HepG2 (cell line): ENCODE data around the gene RSBN1L. TPM values are rescaled to one million over a fixed set of nuclear protein-coding genes. Genes with fewer than 3 reads are reported as not detected.

Experiments used
- ARHGAP35 ChIP-seq: sonication (generic); formaldehyde crosslinking; IDR thresholded peaks from 2 replicates; pipeline ENCODE4 v1.9.0; 2022; ENCODE audit warnings: mild to moderate bottlenecking, inconsistent platforms, moderate library complexity, missing genetic modification reagents, borderline replicate concordance
- ATF7 ChIP-seq, 2 experiments: fragments of 450-650 bp in 1 of 2; sonication (generic) in 1 of 2; formaldehyde crosslinking in 1 of 2; IDR thresholded peaks; 2 replicates each; pipeline versions ENCODE4 v1.4.0 to v1.6.1; 2016 to 2020; ENCODE audit warnings: antibody characterized with exemption in 1 of 2, mild to moderate bottlenecking in 1 of 2, missing genetic modification reagents in 1 of 2
- ATRX ChIP-seq: sonication (generic); formaldehyde crosslinking; IDR thresholded peaks from 2 replicates; pipeline ENCODE4 v1.4.0; 2020; ENCODE audit warnings: missing genetic modification reagents, borderline replicate concordance
- FOXJ3 ChIP-seq: sonication (generic); formaldehyde crosslinking; IDR thresholded peaks from 2 replicates; pipeline ENCODE4 v1.4.0; 2020; ENCODE audit warnings: missing genetic modification reagents, mild to moderate bottlenecking, borderline replicate concordance
- FOXP1 ChIP-seq, 2 experiments: fragments of 450-650 bp in 1 of 2; IDR thresholded peaks; 2 replicates each; pipeline ENCODE4 v1.6.1; 2017 to 2018; ENCODE audit warnings: antibody characterized with exemption in 1 of 2
- KLF16 ChIP-seq, 2 experiments: sonication (generic) in 1 of 2; formaldehyde crosslinking in 1 of 2; IDR thresholded peaks; 2 replicates each; pipeline versions ENCODE4 v1.6.1 to v1.8.0; 2016 to 2023; ENCODE audit warnings: missing genetic modification reagents in 2 of 2, missing compliant biosample characterization in 1 of 2
- MBNL3 ChIP-seq: fragments of 250-450 bp; sonication (Bioruptor Pico); conservative IDR thresholded peaks from 2 replicates; pipeline ENCODE4 v1.8.0; 2022; ENCODE audit warnings: mild to moderate bottlenecking, inconsistent platforms
- NONO ChIP-seq, 2 experiments: fragments of 450-650 bp in 1 of 2; sonication (generic) in 1 of 2; formaldehyde crosslinking in 1 of 2; IDR thresholded peaks in 1 of 2; conservative IDR thresholded peaks in 1 of 2; 2 replicates each; pipeline versions ENCODE4 v1.6.1 to v1.8.0; 2017 to 2022; ENCODE audit warnings: mild to moderate bottlenecking in 1 of 2, missing genetic modification reagents in 1 of 2, moderate library complexity in 1 of 2
- POLR2AphosphoS5 ChIP-seq: IDR thresholded peaks from 2 replicates; pipeline ENCODE4 v1.6.1; 2012; ENCODE audit warnings: low read depth, low read length
- SUZ12 ChIP-seq: fragments of 150-350 bp; IDR thresholded peaks from 2 replicates; pipeline ENCODE4 v1.6.1; 2014; ENCODE audit warnings: low read depth, low read length
- ZNF549 ChIP-seq: sonication (generic); formaldehyde crosslinking; IDR thresholded peaks from 2 replicates; pipeline ENCODE4 v1.5.0; 2020; ENCODE audit warnings: missing genetic modification reagents
- ZNF644 ChIP-seq: IDR thresholded peaks from 2 replicates; pipeline ENCODE4 v1.6.1; 2016; ENCODE audit warnings: low read depth
- ZNF790 ChIP-seq: sonication (generic); formaldehyde crosslinking; IDR thresholded peaks from 2 replicates; pipeline ENCODE4 v1.8.0; 2022; ENCODE audit warnings: missing genetic modification reagents, mild to moderate bottlenecking, borderline replicate concordance
- ZSCAN31 ChIP-seq: sonication (generic); formaldehyde crosslinking; IDR thresholded peaks from 2 replicates; pipeline ENCODE4 v1.5.0; 2020; ENCODE audit warnings: low read depth, mild to moderate bottlenecking, missing genetic modification reagents
- polyA plus RNA-seq, 8 experiments: library from polyadenylated mRNA; depleted of rRNA in 3 of 8; stranded (reverse) in 7 of 8; unstranded in 1 of 8; fragments of >200 nt; fragmentation: Illumina TruSeq in 4 of 8; extraction: Trizol in 4 of 8; gene quantifications; 2 replicates each; pipeline versions ENCODE4 v1.2.1 to v1.2.3, GENCODE V29; 2011 to 2016; ENCODE audit warnings: low read depth in 4 of 8, missing spikeins in 1 of 8, mixed read lengths in 1 of 8; ENCODE audit not compliant: insufficient read depth in 1 of 8
- total RNA-seq, 5 experiments: library from RNA; depleted of rRNA; stranded (reverse); fragments of >200 nt; fragmentation: Illumina TruSeq; extraction: Trizol; gene quantifications; 2 replicates each; pipeline ENCODE4 v1.2.3, GENCODE V29; 2016; ENCODE audit warnings: low read depth in 1 of 5
- TF ChIP-seq, protein P1 (sequence below): sonication (generic); formaldehyde crosslinking; IDR thresholded peaks from 2 replicates; pipeline ENCODE4 v1.4.0; 2020; ENCODE audit warnings: mild to moderate bottlenecking, missing genetic modification reagents
- TF ChIP-seq, protein P2 (sequence below): sonication (generic); formaldehyde crosslinking; IDR thresholded peaks from 2 replicates; pipeline ENCODE4 v1.5.1; 2020; ENCODE audit warnings: missing genetic modification reagents, mild to moderate bottlenecking, borderline replicate concordance
- TF ChIP-seq, protein P3 (sequence below): sonication (generic); formaldehyde crosslinking; IDR thresholded peaks from 2 replicates; pipeline ENCODE4 v1.5.0; 2020; ENCODE audit warnings: mild to moderate bottlenecking, missing genetic modification reagents, borderline replicate concordance
- TF ChIP-seq, protein P4 (sequence below): sonication (generic); formaldehyde crosslinking; conservative IDR thresholded peaks from 2 replicates; pipeline ENCODE4 v1.4.0; 2020; ENCODE audit warnings: missing genetic modification reagents
- TF ChIP-seq, protein P5 (sequence below): sonication (generic); formaldehyde crosslinking; IDR thresholded peaks from 2 replicates; pipeline ENCODE4 v1.5.0; 2020; ENCODE audit warnings: mild to moderate bottlenecking, missing genetic modification reagents, borderline replicate concordance

RSBN1L gene
- total and polyA plus RNA-seq, 2 of the 13 experiments (the other 11 are each of a cell fraction or from before 2014, with no cell fraction given), result 7.7 to 21.3 TPM

DNA sequence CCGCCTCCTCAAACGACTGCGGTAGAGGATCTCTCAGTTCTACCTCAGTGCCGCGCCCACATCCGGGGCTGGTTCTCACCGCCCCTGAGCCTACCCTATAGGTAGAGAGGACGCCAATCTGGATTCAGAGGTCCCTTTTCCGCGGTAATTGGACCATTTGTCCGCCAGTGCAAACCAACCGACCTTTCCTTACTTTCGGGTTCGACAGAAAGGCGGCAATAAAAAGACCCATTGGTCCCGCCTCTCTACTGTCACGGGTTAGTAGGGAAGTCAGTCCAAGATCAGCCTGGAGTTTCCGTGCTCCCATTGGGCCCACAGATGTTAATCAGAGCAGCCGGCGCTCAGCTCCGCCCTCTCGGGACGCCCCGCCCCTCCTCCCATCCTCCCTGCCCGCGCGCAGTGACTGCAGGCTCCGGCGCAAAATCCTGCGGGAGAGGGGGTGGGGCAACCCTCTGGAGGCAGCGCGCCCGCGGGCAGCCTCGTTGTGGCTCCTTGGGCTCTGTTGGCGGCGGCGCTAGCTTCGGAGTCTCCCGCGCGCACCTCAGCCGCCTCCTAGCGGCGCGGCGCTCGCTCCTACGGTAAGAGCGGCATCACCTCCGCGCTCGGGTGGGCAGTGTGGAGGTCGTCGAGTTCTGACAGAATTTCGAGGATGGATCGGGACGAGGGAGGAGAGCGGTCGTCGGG lies 102.3 kb downstream of the RSBN1L start, which contains the start of the genes PHTF2 and TMEM60 (continued):
- TF ChIP-seq ZNF790 (CRISPR knock-in tag) (no peak), ATF7 (IDR thresholded peaks at IDR 0.05) (no peak), ATF7 (CRISPR knock-in tag; IDR thresholded peaks at IDR 0.05) (0 out of 2 replicates have a peak, but pooled peaks have one; percentile 34), FOXJ3 (CRISPR knock-in tag) (no peak), ZNF549 (CRISPR knock-in tag) (no peak), POLR2AphosphoS5 (peak; percentile 41; the same call in 1 of the 2 replicates), ATRX (no peak), SUZ12 (no peak), ZNF644 (CRISPR knock-in tag) (no peak), MBNL3 (no peak), NONO (IDR thresholded peaks at IDR 0.05) (no peak), NONO (CRISPR knock-in tag; conservative IDR thresholded peaks at IDR 0.05) (peak; percentile 74), KLF16 (CRISPR knock-in tag; IDR thresholded peaks at IDR 0.05) (peak in 1 of 2 experiments; percentile 56; a peak in 1 of 4 replicates), ZSCAN31 (CRISPR knock-in tag) (peak; percentile 68), ARHGAP35 (CRISPR knock-in tag) (0 out of 2 replicates have a peak, but pooled peaks have one; percentile 59), FOXP1 (IDR thresholded peaks at IDR 0.05) (no peak), FOXP1 (CRISPR knock-in tag; IDR thresholded peaks at IDR 0.05) (no peak)
- TF ChIP-seq, protein P1, sequence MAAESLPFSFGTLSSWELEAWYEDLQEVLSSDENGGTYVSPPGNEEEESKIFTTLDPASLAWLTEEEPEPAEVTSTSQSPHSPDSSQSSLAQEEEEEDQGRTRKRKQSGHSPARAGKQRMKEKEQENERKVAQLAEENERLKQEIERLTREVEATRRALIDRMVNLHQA (CRISPR knock-in tag), result no peak
- TF ChIP-seq, protein P2, sequence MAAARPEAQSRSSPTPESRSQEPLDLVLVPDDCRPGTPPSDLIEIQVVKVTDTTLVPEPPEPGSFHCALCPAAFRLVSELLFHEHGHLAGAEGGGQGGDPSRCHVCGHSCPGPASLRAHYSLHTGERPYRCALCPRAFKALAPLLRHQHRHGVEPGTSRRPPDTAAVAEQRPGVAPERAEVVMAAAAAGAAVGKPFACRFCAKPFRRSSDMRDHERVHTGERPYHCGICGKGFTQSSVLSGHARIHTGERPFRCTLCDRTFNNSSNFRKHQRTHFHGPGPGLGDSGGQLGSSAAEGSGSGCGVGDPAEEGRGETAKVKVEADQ (CRISPR knock-in tag), result no peak
- TF ChIP-seq, protein P3, sequence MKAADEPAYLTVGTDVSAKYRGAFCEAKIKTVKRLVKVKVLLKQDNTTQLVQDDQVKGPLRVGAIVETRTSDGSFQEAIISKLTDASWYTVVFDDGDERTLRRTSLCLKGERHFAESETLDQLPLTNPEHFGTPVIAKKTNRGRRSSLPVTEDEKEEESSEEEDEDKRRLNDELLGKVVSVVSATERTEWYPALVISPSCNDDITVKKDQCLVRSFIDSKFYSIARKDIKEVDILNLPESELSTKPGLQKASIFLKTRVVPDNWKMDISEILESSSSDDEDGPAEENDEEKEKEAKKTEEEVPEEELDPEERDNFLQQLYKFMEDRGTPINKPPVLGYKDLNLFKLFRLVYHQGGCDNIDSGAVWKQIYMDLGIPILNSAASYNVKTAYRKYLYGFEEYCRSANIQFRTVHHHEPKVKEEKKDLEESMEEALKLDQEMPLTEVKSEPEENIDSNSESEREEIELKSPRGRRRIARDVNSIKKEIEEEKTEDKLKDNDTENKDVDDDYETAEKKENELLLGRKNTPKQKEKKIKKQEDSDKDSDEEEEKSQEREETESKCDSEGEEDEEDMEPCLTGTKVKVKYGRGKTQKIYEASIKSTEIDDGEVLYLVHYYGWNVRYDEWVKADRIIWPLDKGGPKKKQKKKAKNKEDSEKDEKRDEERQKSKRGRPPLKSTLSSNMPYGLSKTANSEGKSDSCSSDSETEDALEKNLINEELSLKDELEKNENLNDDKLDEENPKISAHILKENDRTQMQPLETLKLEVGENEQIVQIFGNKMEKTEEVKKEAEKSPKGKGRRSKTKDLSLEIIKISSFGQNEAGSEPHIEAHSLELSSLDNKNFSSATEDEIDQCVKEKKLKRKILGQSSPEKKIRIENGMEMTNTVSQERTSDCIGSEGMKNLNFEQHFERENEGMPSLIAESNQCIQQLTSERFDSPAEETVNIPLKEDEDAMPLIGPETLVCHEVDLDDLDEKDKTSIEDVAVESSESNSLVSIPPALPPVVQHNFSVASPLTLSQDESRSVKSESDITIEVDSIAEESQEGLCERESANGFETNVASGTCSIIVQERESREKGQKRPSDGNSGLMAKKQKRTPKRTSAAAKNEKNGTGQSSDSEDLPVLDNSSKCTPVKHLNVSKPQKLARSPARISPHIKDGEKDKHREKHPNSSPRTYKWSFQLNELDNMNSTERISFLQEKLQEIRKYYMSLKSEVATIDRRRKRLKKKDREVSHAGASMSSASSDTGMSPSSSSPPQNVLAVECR, result peak; percentile 71; the same call in 1 of the 2 replicates
- TF ChIP-seq, protein P4, sequence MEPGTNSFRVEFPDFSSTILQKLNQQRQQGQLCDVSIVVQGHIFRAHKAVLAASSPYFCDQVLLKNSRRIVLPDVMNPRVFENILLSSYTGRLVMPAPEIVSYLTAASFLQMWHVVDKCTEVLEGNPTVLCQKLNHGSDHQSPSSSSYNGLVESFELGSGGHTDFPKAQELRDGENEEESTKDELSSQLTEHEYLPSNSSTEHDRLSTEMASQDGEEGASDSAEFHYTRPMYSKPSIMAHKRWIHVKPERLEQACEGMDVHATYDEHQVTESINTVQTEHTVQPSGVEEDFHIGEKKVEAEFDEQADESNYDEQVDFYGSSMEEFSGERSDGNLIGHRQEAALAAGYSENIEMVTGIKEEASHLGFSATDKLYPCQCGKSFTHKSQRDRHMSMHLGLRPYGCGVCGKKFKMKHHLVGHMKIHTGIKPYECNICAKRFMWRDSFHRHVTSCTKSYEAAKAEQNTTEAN, result no peak; the same call in 1 of the 2 replicates
- TF ChIP-seq, protein P5, sequence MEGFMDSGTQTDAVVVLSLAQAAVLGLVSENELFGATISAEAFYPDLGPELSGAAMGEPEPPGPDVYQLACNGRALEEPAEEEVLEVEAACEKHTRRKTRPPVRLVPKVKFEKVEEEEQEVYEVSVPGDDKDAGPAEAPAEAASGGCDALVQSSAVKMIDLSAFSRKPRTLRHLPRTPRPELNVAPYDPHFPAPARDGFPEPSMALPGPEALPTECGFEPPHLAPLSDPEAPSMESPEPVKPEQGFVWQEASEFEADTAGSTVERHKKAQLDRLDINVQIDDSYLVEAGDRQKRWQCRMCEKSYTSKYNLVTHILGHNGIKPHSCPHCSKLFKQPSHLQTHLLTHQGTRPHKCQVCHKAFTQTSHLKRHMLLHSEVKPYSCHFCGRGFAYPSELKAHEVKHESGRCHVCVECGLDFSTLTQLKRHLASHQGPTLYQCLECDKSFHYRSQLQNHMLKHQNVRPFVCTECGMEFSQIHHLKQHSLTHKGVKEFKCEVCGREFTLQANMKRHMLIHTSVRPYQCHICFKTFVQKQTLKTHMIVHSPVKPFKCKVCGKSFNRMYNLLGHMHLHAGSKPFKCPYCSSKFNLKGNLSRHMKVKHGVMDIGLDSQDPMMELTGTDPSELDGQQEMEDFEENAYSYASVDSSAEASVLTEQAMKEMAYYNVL (CRISPR knock-in tag), result peak; percentile 89; the same call in 1 of the 2 replicates
